Muscle of leg (tissue), 11 donors: ENCODE data around the gene CADM1. TPM values are rescaled to one million over a fixed set of nuclear protein-coding genes. Genes with fewer than 3 reads are reported as not detected.

Experiments used
- DNase-seq: peaks from one replicate; pipeline ENCODE4 v3.0.0; 2013
- H3K27ac ChIP-seq: one replicate; pipeline ENCODE4 v1.5.1; 2013; ENCODE audit warnings: mild to moderate bottlenecking, low read length, control low read depth
- H3K27me3 ChIP-seq: one replicate; pipeline ENCODE4 v1.6.1; 2013; ENCODE audit warnings: low read length; ENCODE audit not compliant: control insufficient read depth, insufficient read depth
- H3K36me3 ChIP-seq: one replicate; pipeline ENCODE4 v1.6.1; 2013; ENCODE audit warnings: low read length; ENCODE audit not compliant: control insufficient read depth, insufficient read depth
- H3K4me1 ChIP-seq: one replicate; pipeline ENCODE4 v1.6.1; 2013; ENCODE audit warnings: low read length; ENCODE audit not compliant: control insufficient read depth, insufficient read depth
- H3K4me3 ChIP-seq: one replicate; pipeline ENCODE4 v1.5.1; 2013; ENCODE audit warnings: low read length, control low read depth
- H3K9me3 ChIP-seq: replicated peaks from 2 replicates; pipeline ENCODE4 v1.6.1; 2013; ENCODE audit warnings: low read depth, low read length; ENCODE audit not compliant: control insufficient read depth
- WGBS: methylation state at CpG from one replicate; pipeline ENCODE4 v1.1.5; 2013; ENCODE audit warnings: missing lambda C conversion rate; ENCODE audit not compliant: insufficient coverage; 5-methylcytosine and 5-hydroxymethylcytosine counted together
- polyA plus RNA-seq, 8 donors: library from polyadenylated mRNA; unstranded; fragments of 120-200 nt; gene quantifications; one replicate each; pipeline versions ENCODE4 v1.2.1 to v1.2.3, GENCODE V29; 2013; ENCODE audit warnings: inconsistent platforms in 1 of 8, low replicate concordance in 1 of 8; ENCODE audit not compliant: insufficient read length in 8 of 8, insufficient read depth in 1 of 8
- total RNA-seq: library from RNA; stranded (reverse); fragments of 120-200 nt; gene quantifications from one replicate; pipeline ENCODE4 v1.2.4, GENCODE V29; 2013

The CADM1 gene
- total and polyA plus RNA-seq, 9 donors, result 16.8 to 39.6 (median 26.8) TPM

DNA sequence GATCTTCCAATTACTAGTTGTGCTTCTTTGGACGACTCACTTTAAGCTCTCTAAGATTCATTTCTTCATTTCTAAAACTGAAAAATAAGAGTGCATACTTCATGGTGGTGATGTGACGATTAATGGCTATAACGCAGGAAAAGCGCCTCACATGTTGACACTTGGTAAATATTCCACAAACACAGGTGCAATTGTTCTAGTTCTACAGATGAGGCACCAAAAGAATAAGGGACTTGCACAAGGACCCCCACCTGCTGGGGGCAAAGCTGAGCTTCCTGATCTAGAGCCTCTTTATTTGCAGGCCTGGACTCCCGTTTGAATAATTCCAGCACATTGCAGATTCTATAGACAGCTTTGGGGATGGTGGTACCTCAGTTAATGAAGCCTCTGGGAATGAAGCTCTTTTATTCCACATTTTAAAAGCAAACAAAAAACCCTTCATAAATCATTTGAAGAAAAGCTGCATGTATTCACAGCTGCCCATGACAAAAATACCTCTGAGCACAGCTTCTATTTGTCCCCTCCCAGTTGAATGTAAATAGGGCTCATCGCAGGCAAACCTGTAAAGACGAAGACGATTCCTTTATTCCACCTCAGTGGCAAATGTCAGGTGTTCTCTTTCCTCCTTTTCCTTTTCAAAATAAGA, 14.9 kb upstream of the CADM1 start:
- no peaks in the 10 kb centered on the region for H3K36me3 ChIP-seq
- no peak overlapping the region for H3K27ac ChIP-seq
- 61% methylated on average over 2 of the region's 8 CpGs for WGBS
- no peaks in the 10 kb centered on the region for H3K9me3 ChIP-seq
- H3K4me3 ChIP-seq, result no peak overlapping the region
- no peaks in the 10 kb centered on the region for H3K4me1 ChIP-seq
- H3K27me3 ChIP-seq, result no peaks in the 10 kb centered on the region
- DNase-seq, result no peak

DNA sequence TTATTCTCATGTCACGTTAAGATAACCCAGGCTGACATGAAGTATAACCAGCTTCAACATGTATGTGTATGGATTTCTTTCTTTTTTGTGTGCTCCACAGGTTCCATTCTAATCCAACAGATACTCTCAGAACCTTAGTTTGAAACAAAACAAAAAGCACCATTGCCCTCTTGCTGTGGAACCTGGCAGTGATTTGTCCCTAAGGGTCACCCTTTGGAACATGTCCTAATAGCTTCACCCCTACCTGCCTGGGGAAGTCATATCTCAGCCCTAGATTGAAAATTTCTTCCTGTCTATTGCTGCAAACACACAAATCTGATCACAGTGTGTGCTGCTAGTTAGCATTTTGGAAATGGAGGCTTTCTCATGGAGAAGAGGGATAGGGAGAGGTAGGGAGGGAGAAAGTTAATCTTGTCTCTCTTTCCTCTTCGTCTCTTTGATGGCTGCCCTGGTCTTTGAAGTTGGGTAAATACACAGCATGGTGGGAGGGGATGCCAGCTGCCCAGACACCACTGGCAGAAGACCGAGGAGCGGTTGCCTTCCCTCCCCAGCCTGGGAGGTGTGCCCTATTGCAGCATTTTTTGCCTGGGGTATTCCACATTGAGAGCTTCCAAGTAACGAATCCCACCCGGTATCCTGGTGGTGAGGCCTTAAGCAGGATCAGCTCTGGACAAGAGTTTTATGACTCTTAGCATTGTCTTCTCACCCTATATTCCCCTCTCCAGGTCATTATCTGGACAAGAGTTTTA, 11.6 kb upstream of the CADM1 start:
- no peaks in the 10 kb centered on the region for H3K9me3 ChIP-seq
- H3K27me3 ChIP-seq, result peaks cover 2% of the 10 kb centered on the region
- DNase-seq, result no peak
- H3K36me3 ChIP-seq, result no peaks in the 10 kb centered on the region
- H3K4me3 ChIP-seq, result no peak overlapping the region
- WGBS, result 83% methylated on average over 4 of the region's 6 CpGs
- no peaks in the 10 kb centered on the region for H3K4me1 ChIP-seq
- H3K27ac ChIP-seq, result no peak overlapping the region

GRCh38 chr11:115506954-115507675, 2.9 kb upstream of the CADM1 start:
- H3K4me1 ChIP-seq, result peaks cover 22% of the 10 kb centered on the region
- no peaks in the 10 kb centered on the region for H3K36me3 ChIP-seq
- WGBS, result 53% methylated on average over 4 of the region's 10 CpGs
- no peaks in the 10 kb centered on the region for H3K9me3 ChIP-seq
- peak; percentile 84 for DNase-seq
- H3K27ac ChIP-seq, result no peak overlapping the region
- H3K27me3 ChIP-seq, result peaks cover 48% of the 10 kb centered on the region
- H3K4me3 ChIP-seq, result no peak overlapping the region

DNA sequence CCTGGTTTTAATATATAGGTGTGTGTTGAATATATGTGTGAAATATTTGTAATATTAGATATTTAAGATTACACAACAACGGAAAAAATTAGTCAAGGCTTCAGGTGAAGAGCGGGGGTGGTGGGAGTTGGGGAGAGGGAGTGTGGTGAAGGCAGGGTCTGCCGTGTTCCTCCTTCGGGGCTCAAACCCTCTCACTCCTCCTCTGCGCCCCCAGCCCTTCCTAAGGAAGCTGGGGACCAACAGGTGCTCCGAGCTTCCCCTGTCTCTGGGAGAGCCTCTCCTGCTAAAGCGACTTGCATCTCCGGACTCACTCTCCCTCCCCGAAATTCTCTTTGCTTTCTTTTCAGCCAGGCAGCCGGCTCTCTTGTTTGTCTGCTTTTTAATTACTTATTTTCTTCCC, 960 bp upstream of the CADM1 start:
- DNase-seq, result peak; percentile 11
- 4% methylated on average over 3 of the region's 10 CpGs for WGBS
- peaks cover 60% of the 10 kb centered on the region for H3K27me3 ChIP-seq
- peak overlapping the region; percentile 79 for H3K4me3 ChIP-seq
- H3K4me1 ChIP-seq, result peaks cover 22% of the 10 kb centered on the region
- no peaks in the 10 kb centered on the region for H3K9me3 ChIP-seq
- no peaks in the 10 kb centered on the region for H3K36me3 ChIP-seq
- H3K27ac ChIP-seq, result no peak overlapping the region

DNA sequence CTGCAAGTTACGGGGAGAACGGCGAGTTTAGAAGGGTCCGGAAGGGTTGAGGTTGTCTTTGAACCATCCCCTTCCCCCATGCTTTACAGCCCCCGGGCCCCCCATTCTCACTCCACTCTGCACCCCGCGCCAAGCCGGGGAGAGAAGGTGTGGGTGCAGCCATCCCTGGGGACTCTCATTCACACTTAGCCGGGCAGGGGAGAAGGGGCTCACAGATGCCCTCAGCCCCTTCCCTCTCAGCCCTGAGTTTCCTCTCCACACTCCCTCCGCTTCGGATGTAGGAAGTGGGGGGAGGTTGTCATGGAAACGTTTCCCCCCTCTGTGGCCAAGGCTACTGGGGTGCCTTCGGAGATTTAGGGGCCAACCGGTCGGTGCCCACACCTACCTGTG, 334 bp downstream of the CADM1 start:
- 0% methylated on average over 4 of the region's 15 CpGs for WGBS
- DNase-seq, result no peak
- peak overlapping the region; percentile 75 for H3K27ac ChIP-seq
- H3K4me1 ChIP-seq, result peaks cover 22% of the 10 kb centered on the region
- no peaks in the 10 kb centered on the region for H3K36me3 ChIP-seq
- H3K9me3 ChIP-seq, result no peaks in the 10 kb centered on the region
- H3K4me3 ChIP-seq, result peak overlapping the region; percentile 75
- peaks cover 56% of the 10 kb centered on the region for H3K27me3 ChIP-seq

DNA sequence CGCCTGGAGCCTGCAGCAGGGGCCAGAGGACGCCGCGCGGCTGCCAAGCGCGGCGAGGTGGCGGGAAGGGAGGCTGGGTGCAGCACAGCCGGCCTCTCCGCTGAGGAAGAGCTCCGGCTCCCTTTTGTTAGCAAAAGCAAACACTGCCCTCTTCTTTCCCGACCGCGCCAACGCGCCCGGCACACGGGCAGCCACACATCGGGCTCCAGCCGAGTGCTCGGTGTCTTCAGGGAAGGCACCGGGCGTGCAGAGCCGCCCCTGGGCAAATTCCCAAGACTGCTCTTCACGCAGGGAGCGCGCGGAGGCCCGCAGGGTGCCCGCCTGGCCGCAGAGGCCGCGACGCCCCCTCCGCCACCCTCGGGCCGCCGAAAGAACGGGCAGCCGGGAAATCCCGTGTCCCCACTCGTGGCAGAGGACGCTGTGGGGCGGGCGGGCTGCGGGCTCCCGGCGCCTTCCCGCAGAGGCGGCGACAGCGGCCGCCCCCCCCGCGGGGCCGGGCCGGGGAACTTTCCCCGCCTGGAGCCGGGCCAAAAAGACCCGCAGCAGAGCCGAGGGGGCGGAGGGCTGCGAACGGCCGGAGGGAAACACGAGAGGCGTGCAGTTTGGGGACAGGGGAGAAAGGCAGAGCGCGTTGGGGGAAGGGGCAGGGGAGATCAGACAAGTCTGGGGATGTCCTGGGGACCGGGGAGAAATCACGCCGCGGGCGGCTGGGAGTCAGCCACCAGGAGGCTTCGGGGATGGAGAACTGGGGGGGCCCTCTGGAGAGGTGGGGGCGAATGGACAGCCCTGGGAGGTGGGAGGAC, 931 bp downstream of the CADM1 start:
- DNase-seq, result peak; percentile 82
- Histone ChIP-seq H3K9me3 (no peaks in the 10 kb centered on the region), H3K4me1 (peaks cover 22% of the 10 kb centered on the region), H3K27me3 (peaks cover 56% of the 10 kb centered on the region), H3K4me3 (peak overlapping the region; percentile 75), H3K27ac (peak overlapping the region; percentile 11), H3K36me3 (no peaks in the 10 kb centered on the region)
- under 1% methylated on average over 71 of the region's 77 CpGs for WGBS

DNA sequence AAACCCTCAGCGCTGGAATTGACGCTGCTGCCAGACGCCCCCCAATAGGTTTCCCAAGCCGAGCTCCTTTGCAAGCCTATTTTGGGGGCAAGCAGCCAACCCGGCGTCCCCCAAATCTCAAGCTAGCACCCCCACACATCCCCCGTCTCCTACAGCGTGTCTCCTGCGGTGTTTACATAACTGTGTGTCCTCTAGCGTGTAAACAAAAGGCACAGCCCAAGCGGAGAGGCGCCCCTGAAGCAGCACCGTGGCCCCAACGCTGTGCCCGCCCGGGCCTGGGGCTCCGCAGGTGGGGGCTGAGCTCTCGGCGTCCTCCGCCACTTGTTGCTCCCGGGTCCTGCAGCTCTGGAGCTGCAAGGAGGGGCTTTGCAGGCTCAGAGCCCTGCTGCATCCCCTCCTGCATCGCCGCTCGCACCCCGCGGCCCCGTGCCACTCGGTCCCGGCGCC, 1.6 kb downstream of the CADM1 start:
- Histone ChIP-seq H3K4me3 (peak overlapping the region; percentile 75), H3K27ac (no peak overlapping the region), H3K9me3 (no peaks in the 10 kb centered on the region), H3K36me3 (no peaks in the 10 kb centered on the region), H3K27me3 (peaks cover 53% of the 10 kb centered on the region), H3K4me1 (peaks cover 23% of the 10 kb centered on the region)
- peak; percentile 18 for DNase-seq
- WGBS, result 1% methylated on average over 28 of the region's 30 CpGs

DNA sequence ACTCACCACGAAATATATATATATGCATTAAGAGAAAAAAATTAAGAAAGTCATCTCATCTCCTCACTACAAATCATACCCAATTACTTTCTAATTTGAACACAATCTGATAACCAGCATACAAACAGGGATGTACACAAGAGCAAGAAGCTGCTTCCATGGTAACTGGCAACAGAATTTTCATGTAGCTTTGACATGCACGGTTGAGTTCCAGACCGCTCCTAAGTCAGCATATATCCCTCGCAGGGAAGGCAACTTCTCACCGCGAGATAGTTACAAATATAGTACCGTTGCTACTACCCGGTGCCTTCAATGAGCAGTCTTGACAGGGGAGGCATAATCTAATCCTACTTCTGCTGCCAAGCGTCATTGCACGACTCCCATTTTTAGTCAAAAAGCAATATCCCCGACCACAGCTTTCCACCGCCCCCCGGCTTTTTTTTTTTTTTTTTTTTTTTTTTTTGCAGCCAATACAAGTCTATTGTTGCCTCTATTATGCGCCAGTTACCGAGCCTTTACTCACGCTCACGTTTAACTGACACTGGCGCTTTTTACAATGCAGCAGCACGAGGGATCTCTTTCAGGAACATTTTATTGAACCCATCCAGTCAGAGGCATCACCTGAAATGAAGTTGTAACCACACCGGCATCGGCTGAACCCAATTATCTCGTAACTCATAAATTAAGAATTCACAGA, 2.2 kb downstream of the CADM1 start:
- peaks cover 24% of the 10 kb centered on the region for H3K4me1 ChIP-seq
- no peaks in the 10 kb centered on the region for H3K9me3 ChIP-seq
- DNase-seq, result peak; percentile 53
- H3K27me3 ChIP-seq, result peaks cover 53% of the 10 kb centered on the region
- WGBS, result 10% methylated on average over 20 of the region's 22 CpGs
- no peak overlapping the region for H3K27ac ChIP-seq
- H3K4me3 ChIP-seq, result peak overlapping the region; percentile 75
- no peaks in the 10 kb centered on the region for H3K36me3 ChIP-seq

DNA sequence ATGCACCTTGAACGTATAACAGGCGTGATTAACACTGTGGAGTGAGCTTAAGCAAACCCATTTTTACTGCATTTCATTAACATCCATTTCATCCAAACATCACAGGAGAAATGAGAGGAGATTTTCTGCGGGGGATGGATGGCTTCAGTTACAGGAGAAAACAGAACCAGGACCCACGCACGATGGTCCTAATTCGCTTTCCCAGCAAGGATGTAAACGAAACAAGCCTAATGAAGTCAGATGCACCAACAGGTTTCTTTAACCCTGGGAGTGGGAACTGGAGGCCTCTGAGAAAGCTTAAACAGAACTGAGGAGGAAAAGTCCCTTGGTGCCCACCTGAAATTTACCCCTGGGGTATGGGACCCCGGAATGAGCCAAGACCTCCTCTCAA, 2.7 kb downstream of the CADM1 start:
- Histone ChIP-seq H3K4me3 (no peak overlapping the region), H3K9me3 (no peaks in the 10 kb centered on the region), H3K27me3 (peaks cover 53% of the 10 kb centered on the region), H3K4me1 (peaks cover 24% of the 10 kb centered on the region), H3K27ac (no peak overlapping the region), H3K36me3 (no peaks in the 10 kb centered on the region)
- WGBS, result 50% methylated on average over 2 of the region's 8 CpGs
- DNase-seq, result no peak
